Testis (tissue), 2 donors: Measurements from ENCODE around the gene COQ8B.

Experiments used
- POLR2A ChIP-seq: fragments of 450-650 bp; IDR thresholded peaks from one replicate; pipeline ENCODE4 v1.6.1; 2017; ENCODE audit warnings: antibody characterized with exemption, mild to moderate bottlenecking, moderate library complexity
- TF ChIP-seq, protein P1 (sequence below), 3 experiments: fragments of 450-650 bp in 2 of 3; fragments of 200-600 bp in 1 of 3; sonication (generic) in 1 of 3; IDR thresholded peaks; one replicate each; pipeline ENCODE4 v1.5.1; 2016 to 2019; ENCODE audit warnings: antibody characterized with exemption in 3 of 3, mild to moderate bottlenecking in 2 of 3, moderate library complexity in 1 of 3

DNA sequence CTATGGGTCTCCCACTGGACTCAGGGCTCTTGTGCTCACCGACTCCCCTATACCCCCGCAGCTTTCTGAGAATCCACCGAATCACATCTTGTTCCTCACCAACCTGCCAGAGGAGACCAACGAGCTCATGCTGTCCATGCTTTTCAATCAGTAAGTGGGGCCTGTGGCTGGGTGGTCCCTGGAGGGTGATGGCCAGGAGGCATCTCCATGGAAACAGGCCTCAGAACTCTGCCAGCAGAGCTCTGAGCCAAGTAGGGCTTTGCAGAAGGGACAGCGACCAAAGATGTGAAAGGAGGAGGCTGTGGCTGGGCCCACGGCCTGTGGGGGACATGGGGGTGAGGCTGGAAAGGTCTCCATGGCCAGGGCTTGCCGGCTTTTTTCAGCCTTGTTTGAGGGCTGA, 46.8 kb upstream of the COQ8B start:
- TF ChIP-seq, protein P1, sequence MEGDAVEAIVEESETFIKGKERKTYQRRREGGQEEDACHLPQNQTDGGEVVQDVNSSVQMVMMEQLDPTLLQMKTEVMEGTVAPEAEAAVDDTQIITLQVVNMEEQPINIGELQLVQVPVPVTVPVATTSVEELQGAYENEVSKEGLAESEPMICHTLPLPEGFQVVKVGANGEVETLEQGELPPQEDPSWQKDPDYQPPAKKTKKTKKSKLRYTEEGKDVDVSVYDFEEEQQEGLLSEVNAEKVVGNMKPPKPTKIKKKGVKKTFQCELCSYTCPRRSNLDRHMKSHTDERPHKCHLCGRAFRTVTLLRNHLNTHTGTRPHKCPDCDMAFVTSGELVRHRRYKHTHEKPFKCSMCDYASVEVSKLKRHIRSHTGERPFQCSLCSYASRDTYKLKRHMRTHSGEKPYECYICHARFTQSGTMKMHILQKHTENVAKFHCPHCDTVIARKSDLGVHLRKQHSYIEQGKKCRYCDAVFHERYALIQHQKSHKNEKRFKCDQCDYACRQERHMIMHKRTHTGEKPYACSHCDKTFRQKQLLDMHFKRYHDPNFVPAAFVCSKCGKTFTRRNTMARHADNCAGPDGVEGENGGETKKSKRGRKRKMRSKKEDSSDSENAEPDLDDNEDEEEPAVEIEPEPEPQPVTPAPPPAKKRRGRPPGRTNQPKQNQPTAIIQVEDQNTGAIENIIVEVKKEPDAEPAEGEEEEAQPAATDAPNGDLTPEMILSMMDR (IDR thresholded peaks at IDR 0.05) = no peak
- no peak for TF ChIP-seq POLR2A
